OCI-LY7 (cell line): ENCODE data around the gene CD59. TPM values are rescaled to one million over a fixed set of nuclear protein-coding genes. Genes with fewer than 3 reads are reported as not detected.

Experiments used
- BruUV-seq: library from RNA; stranded (reverse); fragments of 400-500 nt; replicated peaks from 2 replicates; lab custom pipeline; 2021; lab: Mats Ljungman, UMichigan
- CTCF ChIA-PET: fragments of 300-600 bp; sonication (Branson Sonifier 250); formaldehyde crosslinking; loops from one replicate; lab custom pipeline; 2022; ENCODE audit warnings: antibody characterized with exemption; ENCODE audit not compliant: unreplicated experiment; lab: Charles Lee
- POLR2A ChIA-PET: fragments of 300-600 bp; sonication (Branson Sonifier 250); formaldehyde crosslinking; loops from one replicate; lab custom pipeline; 2022; ENCODE audit warnings: antibody characterized with exemption; lab: Charles Lee
- DNase-seq: peaks from one replicate; pipeline ENCODE4 v3.0.0-alpha.2; 2015; ENCODE audit warnings: low spot score
- H2AFZ ChIP-seq: fragments of 200-600 bp; sonication (generic), shearing (Covaris generic); 2 replicates; pipeline ENCODE4 v1.6.1; 2014; ENCODE audit warnings: mild to moderate bottlenecking, antibody characterized with exemption, low read length, moderate library complexity
- H3K27ac ChIP-seq: fragments of 200-600 bp; sonication (generic); 2 replicates; pipeline ENCODE4 v1.5.1; 2014; ENCODE audit warnings: mixed run types, low read depth, mild to moderate bottlenecking, moderate library complexity, low read length, inconsistent platforms; ENCODE audit not compliant: poor library complexity, severe bottlenecking
- H3K36me3 ChIP-seq: fragments of 200-600 bp; sonication (generic); 2 replicates; pipeline ENCODE4 v1.6.1; 2014; ENCODE audit warnings: mild to moderate bottlenecking, antibody characterized with exemption, low read length, moderate library complexity, mixed read lengths; ENCODE audit not compliant: insufficient read depth
- H3K4me1 ChIP-seq: fragments of 200-600 bp; sonication (generic); 2 replicates; pipeline ENCODE4 v1.5.1; 2014; ENCODE audit warnings: mild to moderate bottlenecking, low read length; ENCODE audit not compliant: insufficient read depth, poor library complexity, severe bottlenecking
- H3K4me2 ChIP-seq: fragments of 200-600 bp; sonication (generic); 2 replicates; pipeline ENCODE4 v1.6.1; 2014; ENCODE audit warnings: mild to moderate bottlenecking, low read length
- H3K4me3 ChIP-seq: fragments of 200-600 bp; sonication (generic); 2 replicates; pipeline ENCODE4 v1.5.1; 2014; ENCODE audit warnings: mild to moderate bottlenecking, low read depth, low read length; ENCODE audit not compliant: poor library complexity, severe bottlenecking
- H3K79me2 ChIP-seq: fragments of 200-600 bp; sonication (generic); 2 replicates; pipeline ENCODE4 v1.6.1; 2016; ENCODE audit warnings: low read depth, mild to moderate bottlenecking, low read length, moderate library complexity, mixed read lengths; ENCODE audit not compliant: insufficient read depth
- H3K9me2 ChIP-seq: fragments of 200-600 bp; sonication (generic); 2 replicates; pipeline ENCODE4 v1.6.1; 2016; ENCODE audit warnings: mild to moderate bottlenecking, low read length, mixed read lengths; ENCODE audit not compliant: insufficient read depth
- H3K9me3 ChIP-seq: fragments of 200-600 bp; sonication (generic); 2 replicates; pipeline ENCODE4 v1.6.1; 2014; ENCODE audit warnings: mild to moderate bottlenecking, mixed run types, low read length, mixed read lengths
- H4K20me1 ChIP-seq: fragments of 200-600 bp; sonication (generic); 2 replicates; pipeline ENCODE4 v1.6.1; 2014; ENCODE audit warnings: mild to moderate bottlenecking, antibody characterized with exemption, low read length, moderate library complexity, mixed read lengths; ENCODE audit not compliant: insufficient read depth
- EZH2phosphoT487 ChIP-seq: fragments of 200-600 bp; sonication (generic); IDR thresholded peaks from 2 replicates; pipeline ENCODE4 v1.6.1; 2018; ENCODE audit warnings: low read depth, borderline replicate concordance, mild to moderate bottlenecking, mixed run types, antibody characterized with exemption, low read length, moderate library complexity, mixed read lengths
- intact Hi-C: fragments of 100-400 bp; cut with micrococcal nuclease; formaldehyde crosslinking; loops from one replicate; pipeline ENCODE4 v1.10.0; 2022; ENCODE audit not compliant: unreplicated experiment
- total RNA-seq, 2 experiments: library from RNA; depleted of rRNA in 1 of 2; stranded (reverse); fragments of >200 nt in 1 of 2; shearing (Covaris generic) in 1 of 2; gene quantifications; 2 replicates each; pipeline ENCODE4 v1.2.3, GENCODE V29; 2014 to 2022
- TF ChIP-seq, protein P1 (sequence below): fragments of 200-600 bp; sonication (generic); conservative IDR thresholded peaks from 2 replicates; pipeline ENCODE4 v1.5.1; 2014; ENCODE audit warnings: mild to moderate bottlenecking, antibody characterized with exemption, low read length, moderate library complexity, mixed read lengths

Gene CD59
- total RNA-seq, 2 experiments from 2014 or later = 20.2 to 35.5 TPM

DNA sequence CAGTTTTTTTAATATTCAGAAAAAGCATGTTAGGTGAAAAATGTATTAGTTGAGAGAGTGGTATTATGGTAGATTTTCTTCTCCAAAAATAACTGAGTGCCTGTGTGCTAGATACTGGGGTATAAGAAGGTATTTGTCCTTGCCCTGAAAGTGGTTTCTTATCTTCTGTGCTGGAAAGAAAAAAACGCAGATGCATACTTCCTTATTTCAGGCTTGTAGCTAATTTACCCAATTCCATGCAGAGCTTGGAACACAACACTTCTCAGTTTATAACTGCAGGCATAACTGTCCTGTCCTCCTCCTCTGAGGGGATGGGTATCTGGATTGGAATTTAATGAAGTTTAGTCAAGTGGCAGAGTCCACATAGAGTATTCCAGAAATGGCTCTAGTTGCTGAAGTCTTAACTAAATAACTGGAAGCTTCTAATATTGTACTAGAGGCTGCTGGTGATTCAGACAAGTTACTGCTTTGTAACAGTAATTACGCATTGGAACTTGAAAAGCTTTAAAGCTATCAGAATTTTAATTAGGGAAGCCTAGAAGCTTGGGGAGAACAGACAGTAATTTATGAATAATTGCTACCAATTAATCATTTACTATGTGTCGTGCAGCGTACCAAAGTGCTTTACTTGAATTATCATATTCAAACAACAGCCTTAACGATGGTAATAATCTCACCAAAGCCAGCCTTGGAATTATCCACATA lies 22.9 kb downstream of the CD59 start:
- Histone ChIP-seq H3K9me3 (no peaks in the 10 kb centered on the region), H2AFZ (no peak overlapping the region), H3K4me3 (no peak overlapping the region), H3K36me3 (peaks cover 11% of the 10 kb centered on the region), H3K27ac (no peak overlapping the region), H3K4me1 (no peaks in the 10 kb centered on the region), H3K9me2 (no peaks in the 10 kb centered on the region), H3K4me2 (no peak overlapping the region), H3K79me2 (no peaks in the 10 kb centered on the region), H4K20me1 (no peaks in the 10 kb centered on the region)
- POLR2A ChIA-PET = interaction anchor here (0.7 kb wide), 1 partner anchor 14 kb away, joined by 3 read pairs; no protein-coding TSS in a partner anchor
- CTCF ChIA-PET = no interaction called here
- intact Hi-C loops = no loop called here
- DNase-seq = no peak
- TF ChIP-seq EZH2phosphoT487 = no peak
- TF ChIP-seq, protein P1, sequence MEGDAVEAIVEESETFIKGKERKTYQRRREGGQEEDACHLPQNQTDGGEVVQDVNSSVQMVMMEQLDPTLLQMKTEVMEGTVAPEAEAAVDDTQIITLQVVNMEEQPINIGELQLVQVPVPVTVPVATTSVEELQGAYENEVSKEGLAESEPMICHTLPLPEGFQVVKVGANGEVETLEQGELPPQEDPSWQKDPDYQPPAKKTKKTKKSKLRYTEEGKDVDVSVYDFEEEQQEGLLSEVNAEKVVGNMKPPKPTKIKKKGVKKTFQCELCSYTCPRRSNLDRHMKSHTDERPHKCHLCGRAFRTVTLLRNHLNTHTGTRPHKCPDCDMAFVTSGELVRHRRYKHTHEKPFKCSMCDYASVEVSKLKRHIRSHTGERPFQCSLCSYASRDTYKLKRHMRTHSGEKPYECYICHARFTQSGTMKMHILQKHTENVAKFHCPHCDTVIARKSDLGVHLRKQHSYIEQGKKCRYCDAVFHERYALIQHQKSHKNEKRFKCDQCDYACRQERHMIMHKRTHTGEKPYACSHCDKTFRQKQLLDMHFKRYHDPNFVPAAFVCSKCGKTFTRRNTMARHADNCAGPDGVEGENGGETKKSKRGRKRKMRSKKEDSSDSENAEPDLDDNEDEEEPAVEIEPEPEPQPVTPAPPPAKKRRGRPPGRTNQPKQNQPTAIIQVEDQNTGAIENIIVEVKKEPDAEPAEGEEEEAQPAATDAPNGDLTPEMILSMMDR = no peak
- BruUV-seq = no TSS peak

DNA sequence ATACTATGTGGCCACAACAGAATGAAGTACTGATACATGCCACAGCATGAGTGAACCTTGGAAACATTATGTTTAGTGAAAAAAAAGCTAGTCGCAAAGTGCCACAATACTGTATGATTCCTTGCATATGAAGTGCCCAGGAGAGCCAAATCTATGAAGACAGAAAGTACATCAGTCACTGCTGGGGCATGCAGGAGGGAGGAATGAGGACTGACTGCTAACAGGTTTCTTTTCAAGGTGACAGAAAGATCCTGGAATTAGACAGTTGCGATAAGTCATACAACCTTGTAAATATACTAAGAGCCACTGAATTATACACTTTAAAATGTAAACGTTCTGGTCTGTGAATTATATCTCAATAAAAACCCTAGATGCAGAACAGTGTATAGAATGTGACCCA lies 23.8 kb downstream of the CD59 start:
- H2AFZ ChIP-seq = no peak overlapping the region
- DNase-seq = no peak
- TF ChIP-seq EZH2phosphoT487 = no peak
- TF ChIP-seq, protein P1 = no peak
- H3K27ac ChIP-seq = no peak overlapping the region
- H3K79me2 ChIP-seq = no peaks in the 10 kb centered on the region
- no peaks in the 10 kb centered on the region for H4K20me1 ChIP-seq
- ChIA-PET CTCF (no interaction called here), POLR2A (no interaction called here)
- H3K4me2 ChIP-seq = no peak overlapping the region
- peaks cover 11% of the 10 kb centered on the region for H3K36me3 ChIP-seq
- no peak overlapping the region for H3K4me3 ChIP-seq
- H3K4me1 ChIP-seq = no peaks in the 10 kb centered on the region
- no peaks in the 10 kb centered on the region for H3K9me3 ChIP-seq
- H3K9me2 ChIP-seq = no peaks in the 10 kb centered on the region
- no TSS peak for BruUV-seq
- intact Hi-C loops = no loop called here

DNA sequence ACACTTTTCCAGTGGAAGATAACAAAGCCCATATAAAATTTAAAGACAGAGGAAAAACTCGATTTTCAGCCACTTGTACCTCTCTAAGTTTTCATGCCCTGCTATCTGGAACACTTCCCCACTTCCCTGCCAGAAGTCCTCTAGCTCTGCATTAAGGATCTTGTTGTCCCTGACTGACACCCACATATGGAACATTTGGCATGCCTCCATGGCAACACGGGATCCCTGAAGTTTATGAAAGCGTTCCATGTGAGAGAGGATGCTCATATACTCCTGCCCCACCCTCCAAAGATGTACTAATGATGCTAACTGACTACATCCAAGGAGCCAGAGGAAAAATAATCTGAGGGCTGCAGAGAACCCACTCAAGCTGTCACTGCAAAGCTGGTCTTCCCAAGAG lies 26.8 kb downstream of the CD59 start:
- Histone ChIP-seq H3K79me2 (no peaks in the 10 kb centered on the region), H3K36me3 (peaks cover 11% of the 10 kb centered on the region), H3K4me1 (no peaks in the 10 kb centered on the region), H3K9me3 (no peaks in the 10 kb centered on the region), H3K4me2 (no peak overlapping the region), H3K4me3 (no peak overlapping the region), H2AFZ (no peak overlapping the region), H3K27ac (no peak overlapping the region), H3K9me2 (no peaks in the 10 kb centered on the region), H4K20me1 (no peaks in the 10 kb centered on the region)
- ChIA-PET POLR2A (interaction anchor here (0.9 kb wide), 1 partner anchor 33 kb away, joined by 4 read pairs; no protein-coding TSS in a partner anchor), CTCF (no interaction called here)
- TF ChIP-seq EZH2phosphoT487 = no peak
- TF ChIP-seq, protein P1 = no peak
- DNase-seq = no peak
- intact Hi-C loops = no loop called here
- no TSS peak for BruUV-seq
